ENCODE data around the gene UGT1A3.

- no peak for TF ChIP-seq CTCF (IDR thresholded peaks at IDR 0.05)
- no peak for TF ChIP-seq ZFX (IDR thresholded peaks at IDR 0.05; ENCODE audit: borderline replicate concordance)
Measured at GRCh38 chr2:233679196-233679595, 49.6 kb upstream of the UGT1A3 start.
